ENCODE results near the gene SLC24A3.

Gene SLC24A3

GRCh38 chr20:19767070-19767469 is 554.6 kb downstream of the SLC24A3 start:
- no peak for DNase-seq (ENCODE audit: low spot score)

- no peak for DNase-seq (ENCODE audit: low spot score)
Measured at GRCh38 chr20:19768325-19768842, 555.9 kb downstream of the SLC24A3 start.

- DNase-seq (ENCODE audit: low spot score) = no peak
Measured at GRCh38 chr20:19769507-19769906, 557.1 kb downstream of the SLC24A3 start.

- DNase-seq (ENCODE audit: low spot score) = no peak
Measured at GRCh38 chr20:19770375-19770774, 557.9 kb downstream of the SLC24A3 start.

- DNase-seq (ENCODE audit: low spot score) = no peak
Measured at GRCh38 chr20:19771031-19771430, 558.6 kb downstream of the SLC24A3 start.

All from SK-N-DZ (cell line).